Measurements from ENCODE around the gene MOSMO. TPM values are rescaled to one million over a fixed set of nuclear protein-coding genes. Genes with fewer than 3 reads are reported as not detected.

The MOSMO gene
- total and polyA plus RNA-seq, 2 of the 13 experiments (the other 11 are each of a cell fraction or from before 2014, with no cell fraction given), result 26.7 to 32.6 TPM

DNA sequence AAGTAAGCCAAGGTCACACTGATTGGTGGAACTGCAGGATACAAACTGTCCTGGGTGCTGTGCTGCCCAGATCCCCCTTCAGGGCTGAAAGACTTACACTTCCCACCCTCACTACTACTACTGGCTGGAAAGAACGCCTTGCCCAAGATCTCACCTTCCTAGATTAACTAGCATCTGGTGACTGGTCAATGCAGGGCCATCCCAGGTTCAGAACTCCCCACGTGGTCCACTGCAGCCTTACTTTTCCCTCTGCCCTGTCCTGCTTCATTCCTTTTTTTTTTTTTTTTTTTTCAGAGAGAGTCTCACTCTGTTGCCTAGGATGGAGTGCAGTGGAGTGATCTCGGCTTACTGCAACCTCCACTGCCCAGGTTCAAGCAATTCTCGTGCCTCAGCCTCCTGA, 4.7 kb upstream of the MOSMO start:
- Histone ChIP-seq H3K79me2 (ENCODE audit: insufficient read depth, low read length) (peaks cover under 1% of the 10 kb centered on the region), H2AFZ (ENCODE audit: low read length) (no peak overlapping the region), H3K36me3 (replicated peaks in 1 of 2; ENCODE audit: control insufficient read depth in 1 of 2, insufficient read depth in 2 of 2, low read length in 2 of 2) (no peaks in the 10 kb centered on the region), H3K4me1 (ENCODE audit: insufficient read depth, low read length) (peaks cover 55% of the 10 kb centered on the region), H3K9ac (ENCODE audit: insufficient read depth, low read depth, low read length) (no peak overlapping the region), H3K4me2 (ENCODE audit: low read depth, low read length) (no peak overlapping the region), H3K9me3 (ENCODE audit: low read length) (no peaks in the 10 kb centered on the region), H3K27ac (ENCODE audit: extremely low read length, insufficient read depth, low read length) (no peak overlapping the region), H3K4me3 (replicated peaks in 1 of 3; ENCODE audit: insufficient read depth in 1 of 3, low read depth in 2 of 3, low read length in 3 of 3) (no peak overlapping the region), H3K27me3 (ENCODE audit: control insufficient read depth in 1 of 2, insufficient read depth in 2 of 2, low read length in 2 of 2) (peaks cover 0 to 11% of the 10 kb centered on the region in 2 experiments; a peak in 1 of 5 replicates), H4K20me1 (ENCODE audit: insufficient read depth, low read length) (no peaks in the 10 kb centered on the region)
- ChIA-PET CTCF (ENCODE audit: low intra/inter-chr PET ratio, low total read pairs) (interaction anchor here (7.2 kb wide), 1 partner anchor 74 kb away, joined by 169 read pairs; no protein-coding TSS in a partner anchor), POLR2A (no interaction called here)
- TF ChIP-seq ZNF816 (CRISPR knock-in tag; IDR thresholded peaks at IDR 0.05; ENCODE audit: borderline replicate concordance), result no peak
- TF ChIP-seq, protein P1, sequence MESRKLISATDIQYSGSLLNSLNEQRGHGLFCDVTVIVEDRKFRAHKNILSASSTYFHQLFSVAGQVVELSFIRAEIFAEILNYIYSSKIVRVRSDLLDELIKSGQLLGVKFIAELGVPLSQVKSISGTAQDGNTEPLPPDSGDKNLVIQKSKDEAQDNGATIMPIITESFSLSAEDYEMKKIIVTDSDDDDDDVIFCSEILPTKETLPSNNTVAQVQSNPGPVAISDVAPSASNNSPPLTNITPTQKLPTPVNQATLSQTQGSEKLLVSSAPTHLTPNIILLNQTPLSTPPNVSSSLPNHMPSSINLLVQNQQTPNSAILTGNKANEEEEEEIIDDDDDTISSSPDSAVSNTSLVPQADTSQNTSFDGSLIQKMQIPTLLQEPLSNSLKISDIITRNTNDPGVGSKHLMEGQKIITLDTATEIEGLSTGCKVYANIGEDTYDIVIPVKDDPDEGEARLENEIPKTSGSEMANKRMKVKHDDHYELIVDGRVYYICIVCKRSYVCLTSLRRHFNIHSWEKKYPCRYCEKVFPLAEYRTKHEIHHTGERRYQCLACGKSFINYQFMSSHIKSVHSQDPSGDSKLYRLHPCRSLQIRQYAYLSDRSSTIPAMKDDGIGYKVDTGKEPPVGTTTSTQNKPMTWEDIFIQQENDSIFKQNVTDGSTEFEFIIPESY (CRISPR knock-in tag; IDR thresholded peaks at IDR 0.05), result no peak
- TF ChIP-seq, protein P2, sequence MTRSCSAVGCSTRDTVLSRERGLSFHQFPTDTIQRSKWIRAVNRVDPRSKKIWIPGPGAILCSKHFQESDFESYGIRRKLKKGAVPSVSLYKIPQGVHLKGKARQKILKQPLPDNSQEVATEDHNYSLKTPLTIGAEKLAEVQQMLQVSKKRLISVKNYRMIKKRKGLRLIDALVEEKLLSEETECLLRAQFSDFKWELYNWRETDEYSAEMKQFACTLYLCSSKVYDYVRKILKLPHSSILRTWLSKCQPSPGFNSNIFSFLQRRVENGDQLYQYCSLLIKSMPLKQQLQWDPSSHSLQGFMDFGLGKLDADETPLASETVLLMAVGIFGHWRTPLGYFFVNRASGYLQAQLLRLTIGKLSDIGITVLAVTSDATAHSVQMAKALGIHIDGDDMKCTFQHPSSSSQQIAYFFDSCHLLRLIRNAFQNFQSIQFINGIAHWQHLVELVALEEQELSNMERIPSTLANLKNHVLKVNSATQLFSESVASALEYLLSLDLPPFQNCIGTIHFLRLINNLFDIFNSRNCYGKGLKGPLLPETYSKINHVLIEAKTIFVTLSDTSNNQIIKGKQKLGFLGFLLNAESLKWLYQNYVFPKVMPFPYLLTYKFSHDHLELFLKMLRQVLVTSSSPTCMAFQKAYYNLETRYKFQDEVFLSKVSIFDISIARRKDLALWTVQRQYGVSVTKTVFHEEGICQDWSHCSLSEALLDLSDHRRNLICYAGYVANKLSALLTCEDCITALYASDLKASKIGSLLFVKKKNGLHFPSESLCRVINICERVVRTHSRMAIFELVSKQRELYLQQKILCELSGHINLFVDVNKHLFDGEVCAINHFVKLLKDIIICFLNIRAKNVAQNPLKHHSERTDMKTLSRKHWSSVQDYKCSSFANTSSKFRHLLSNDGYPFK (CRISPR knock-in tag; IDR thresholded peaks at IDR 0.05; ENCODE audit: borderline replicate concordance), result no peak
- TF ChIP-seq, protein P3, sequence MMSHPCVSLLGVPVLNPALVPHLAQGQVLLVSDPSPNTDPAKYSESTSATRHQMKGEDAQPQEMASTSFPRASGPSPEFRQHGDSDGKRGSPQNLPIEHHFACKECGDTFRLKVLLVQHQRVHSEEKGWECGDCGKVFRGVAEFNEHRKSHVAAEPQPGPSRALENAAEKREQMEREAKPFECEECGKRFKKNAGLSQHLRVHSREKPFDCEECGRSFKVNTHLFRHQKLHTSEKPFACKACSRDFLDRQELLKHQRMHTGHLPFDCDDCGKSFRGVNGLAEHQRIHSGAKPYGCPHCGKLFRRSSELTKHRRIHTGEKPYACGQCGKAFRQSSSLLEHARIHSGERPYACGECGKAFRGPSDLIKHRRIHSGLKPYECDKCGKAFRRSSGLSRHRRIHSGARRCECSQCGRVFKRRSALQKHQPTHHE (CRISPR knock-in tag; IDR thresholded peaks at IDR 0.05; ENCODE audit: borderline replicate concordance), result no peak
- FAIRE-seq (no peak), DNase-seq (ENCODE audit: low spot score) (no peak), ATAC-seq (no peak)
- 52% methylated on average over 4 of the region's 4 CpGs for WGBS (ENCODE audit: low lambda C conversion rate)
- intact Hi-C loops (cut with micrococcal nuclease; ENCODE audit: unreplicated experiment) (no loop called here), in situ Hi-C loops (cut with HindIII; ENCODE audit: extremely low pct_ligation_motif_present, low pct_unique_long_range_greater_than_20kb) (loop anchor here (5.0 kb wide), 1 partner anchor 74 kb away; no protein-coding TSS in a partner anchor)
- no TSS peak for BruUV-seq (replicated peaks)

Data from HepG2 (cell line).